ENCODE measurements around the gene CADM1. TPM values are rescaled to one million over a fixed set of nuclear protein-coding genes. Genes with fewer than 3 reads are reported as not detected.
"Not testable (repeated sequence)": the region's sequence is repeated elsewhere in the genome, so short reads cannot be mapped to it uniquely, and the experiment has no call there.

CADM1 gene
- polyA plus RNA-seq, 6 donors from 2014 or later, result not detected

DNA sequence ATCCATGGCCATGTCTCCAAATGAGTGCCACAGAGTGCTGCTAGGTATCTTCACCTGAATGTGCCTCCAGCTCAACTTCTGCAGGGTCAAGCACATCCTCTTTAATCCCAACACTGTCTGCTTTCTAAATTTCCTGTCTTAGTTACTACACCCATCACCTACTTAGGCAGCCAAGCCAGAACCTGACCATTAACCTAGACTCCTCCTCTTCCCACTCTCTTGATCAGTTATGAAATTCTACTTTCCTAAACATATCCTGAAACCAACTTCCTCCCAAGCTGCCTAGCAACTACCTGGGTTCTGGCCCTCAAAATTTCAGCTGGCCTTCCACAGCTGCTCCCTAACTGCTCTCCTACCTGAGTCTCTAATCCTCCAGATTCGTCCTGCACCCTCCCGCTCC is 22.7 kb downstream of the CADM1 start:
- DNase-seq (no peak), ATAC-seq (ENCODE audit: low read depth in 2 of 2) (no peak)
- H3K4me1 Mint-ChIP-seq, result no peaks in the 10 kb centered on the region
- peaks cover 0 to 7% (median 5%) of the 10 kb centered on the region in 3 donors for H3K27me3 Mint-ChIP-seq
- H3K27ac Mint-ChIP-seq, result no peak overlapping the region
- no peaks in the 10 kb centered on the region for H3K36me3 Mint-ChIP-seq
- H3K4me3 Mint-ChIP-seq, result no peak overlapping the region
- H3K9me3 Mint-ChIP-seq, result peaks cover 0 to 14% (median 3%) of the 10 kb centered on the region in 7 donors

DNA sequence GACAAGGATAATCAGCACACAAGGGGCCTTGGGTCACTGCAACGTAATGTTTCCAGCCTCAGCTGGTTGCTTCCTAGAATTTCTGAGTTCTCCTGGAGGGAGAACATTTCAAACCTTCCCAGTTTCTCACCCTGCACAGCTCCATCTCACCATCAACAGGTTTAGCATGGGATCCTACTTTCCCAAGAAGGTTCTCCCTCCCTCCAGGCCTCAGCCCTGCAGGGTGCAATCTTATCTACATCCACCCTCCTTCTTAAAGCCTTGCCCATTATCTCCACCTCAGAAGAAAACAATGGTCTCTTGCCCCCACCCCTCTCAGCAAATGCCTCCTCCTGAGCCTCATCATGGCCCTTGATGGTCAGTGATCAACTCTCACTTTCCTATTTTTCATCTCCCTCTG is 23.6 kb downstream of the CADM1 start:
- peaks cover 0 to 7% (median 5%) of the 10 kb centered on the region in 3 donors for H3K27me3 Mint-ChIP-seq
- no peak for ATAC-seq (ENCODE audit: low read depth in 2 of 2)
- H3K9me3 Mint-ChIP-seq, result peaks cover 0 to 9% (median 4%) of the 10 kb centered on the region in 7 donors
- peak overlapping the region in 1 of 8 donors; percentile 44 for H3K4me3 Mint-ChIP-seq
- no peaks in the 10 kb centered on the region for H3K4me1 Mint-ChIP-seq
- no peak overlapping the region for H3K27ac Mint-ChIP-seq
- H3K36me3 Mint-ChIP-seq, result no peaks in the 10 kb centered on the region
- DNase-seq, result no peak

DNA sequence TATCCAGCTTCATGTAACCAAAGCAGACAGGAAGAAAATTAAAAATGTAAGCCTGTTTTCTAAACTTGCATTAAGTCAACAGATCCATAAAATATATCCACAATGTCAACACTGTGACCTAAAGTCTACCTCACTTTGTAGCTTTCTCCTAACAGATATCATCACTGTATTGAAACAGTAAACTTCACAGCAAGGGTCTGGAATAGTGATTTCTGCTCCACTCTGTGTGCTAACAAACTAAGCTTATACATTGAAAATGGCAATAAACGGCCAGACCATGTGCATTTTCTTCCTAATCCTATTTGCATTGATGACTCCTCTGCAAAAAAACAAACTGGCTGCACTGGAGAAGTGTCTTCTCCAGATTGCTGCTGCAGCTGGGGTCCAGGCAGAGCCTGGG is 26.8 kb downstream of the CADM1 start:
- no peak for DNase-seq
- Mint-ChIP-seq H3K9me3 (peaks cover 0 to 9% (median 4%) of the 10 kb centered on the region in 7 donors), H3K27me3 (peaks cover 0 to 4% (median 0%) of the 10 kb centered on the region in 3 donors), H3K4me1 (no peaks in the 10 kb centered on the region), H3K36me3 (no peaks in the 10 kb centered on the region), H3K27ac (no peak overlapping the region), H3K4me3 (no peak overlapping the region)
- ATAC-seq (ENCODE audit: low read depth in 2 of 2), result no peak

DNA sequence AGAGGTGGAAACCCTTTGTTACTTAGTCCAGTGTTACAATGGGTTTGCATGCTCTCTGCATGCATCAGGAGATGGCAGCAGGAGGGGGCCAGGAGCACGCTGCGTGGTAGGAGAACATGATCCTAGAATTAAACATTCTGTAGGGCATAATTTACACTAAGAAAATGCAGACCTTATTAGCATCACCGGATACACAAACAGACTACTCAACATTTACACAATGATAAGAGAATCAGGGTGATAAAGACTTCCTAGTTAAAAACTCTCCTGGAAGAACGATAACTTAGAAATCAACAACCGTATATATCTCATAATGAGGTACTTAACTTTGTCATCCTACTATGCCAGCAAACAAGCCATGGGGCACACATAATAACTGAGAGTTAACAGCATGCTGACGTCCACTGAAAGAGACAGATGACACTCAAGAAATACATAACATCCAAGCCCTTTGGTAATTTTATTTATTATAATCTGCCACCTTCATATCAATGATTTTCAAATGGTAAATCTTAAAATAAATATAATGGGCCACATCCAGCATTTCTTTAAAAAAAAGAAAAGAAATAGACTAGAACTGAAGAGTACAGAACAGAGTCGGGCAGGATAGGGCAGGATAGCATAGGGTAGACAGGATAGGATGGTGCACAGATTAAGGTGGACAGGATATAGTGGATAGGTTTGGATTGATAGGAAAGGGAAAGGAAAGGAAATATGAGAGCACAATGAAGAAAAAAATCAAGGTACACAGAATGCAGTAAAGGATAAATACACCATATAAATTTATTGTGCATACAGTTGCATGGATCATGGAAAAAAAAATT is 27.5 kb downstream of the CADM1 start:
- DNase-seq (no peak), ATAC-seq (ENCODE audit: low read depth in 2 of 2) (no peak)
- no peaks in the 10 kb centered on the region for H3K4me1 Mint-ChIP-seq
- no peak overlapping the region for H3K27ac Mint-ChIP-seq
- no peak overlapping the region for H3K4me3 Mint-ChIP-seq
- peaks cover 0 to 5% (median 0%) of the 10 kb centered on the region in 3 donors for H3K27me3 Mint-ChIP-seq
- H3K36me3 Mint-ChIP-seq, result peaks cover 0 to 3% of the 10 kb centered on the region in 2 donors
- peaks cover 0 to 7% (median 3%) of the 10 kb centered on the region in 7 donors for H3K9me3 Mint-ChIP-seq

DNA sequence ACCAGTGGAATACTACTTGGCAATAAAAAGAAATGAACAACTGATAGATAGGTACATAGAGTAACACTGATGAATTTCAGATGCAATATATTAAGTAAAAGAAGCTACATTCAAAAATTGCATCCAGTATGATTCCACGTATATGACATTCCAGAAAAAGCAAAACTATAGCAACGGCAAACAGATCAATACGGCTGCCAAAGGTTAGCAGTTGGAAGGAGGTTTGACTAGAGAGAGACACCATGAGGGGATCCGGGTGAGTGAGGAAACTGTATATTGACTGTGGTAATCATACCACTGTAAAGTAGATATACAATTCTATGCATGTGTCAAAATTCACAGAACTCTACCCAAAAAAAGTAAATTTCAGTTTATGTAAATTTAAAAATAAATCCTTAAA is 28.7 kb downstream of the CADM1 start:
- Mint-ChIP-seq H3K4me1 (no peaks in the 10 kb centered on the region), H3K4me3 (no peak overlapping the region), H3K27me3 (peaks cover 0 to 15% (median 0%) of the 10 kb centered on the region in 3 donors), H3K36me3 (peaks cover 0 to 11% of the 10 kb centered on the region in 2 donors), H3K27ac (no peak overlapping the region), H3K9me3 (peaks cover 0 to 11% (median 3%) of the 10 kb centered on the region in 7 donors)
- DNase-seq, result no peak
- ATAC-seq (ENCODE audit: low read depth in 2 of 2), result no peak

DNA sequence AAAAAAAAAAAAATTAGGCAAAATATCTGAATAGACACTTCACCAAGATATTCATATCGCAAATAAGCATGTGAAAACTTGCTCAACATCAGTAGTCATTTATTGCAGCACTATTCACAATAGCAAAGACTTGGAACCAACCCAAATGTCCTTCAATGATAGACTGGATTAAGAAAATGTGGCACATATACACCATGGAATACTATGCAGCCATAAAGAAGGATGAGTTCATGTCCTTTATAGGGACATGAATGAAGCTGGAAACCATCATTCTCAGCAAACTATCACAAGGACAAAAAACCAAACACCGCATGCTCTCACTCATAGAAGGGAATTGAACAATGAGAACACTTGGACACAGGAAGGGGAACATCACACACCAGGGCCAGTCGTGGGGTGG is 29.9 kb downstream of the CADM1 start:
- not testable (repeated sequence) for H3K27ac Mint-ChIP-seq; H3K4me3 Mint-ChIP-seq; H3K4me1 Mint-ChIP-seq; ATAC-seq (ENCODE audit: low read depth in 2 of 2); DNase-seq
- peaks cover 0 to 11% of the 10 kb centered on the region in 2 donors for H3K36me3 Mint-ChIP-seq
- peaks cover 0 to 11% (median 3%) of the 10 kb centered on the region in 7 donors for H3K9me3 Mint-ChIP-seq
- peaks cover 0 to 15% (median 0%) of the 10 kb centered on the region in 3 donors for H3K27me3 Mint-ChIP-seq

DNA sequence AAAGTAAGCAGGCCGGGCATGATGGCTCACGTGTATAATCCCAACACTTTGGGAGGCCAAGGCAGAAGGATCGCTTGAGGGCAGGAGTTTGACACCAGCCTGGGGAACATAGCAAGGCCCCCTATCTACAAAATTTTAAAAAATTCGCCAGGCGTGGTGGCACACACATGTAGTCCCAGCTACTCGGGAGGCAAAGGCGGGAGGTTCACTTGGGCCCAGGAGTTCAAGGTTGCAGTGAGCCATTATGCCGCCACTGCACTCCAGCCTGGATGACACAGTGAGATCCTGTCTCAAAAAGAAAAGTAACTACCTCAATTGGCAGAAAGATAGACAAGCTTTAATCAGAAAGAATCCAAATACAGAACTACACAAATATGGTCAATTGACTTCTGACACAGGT is 31.0 kb downstream of the CADM1 start:
- Mint-ChIP-seq H3K27me3 (peaks cover 0 to 15% (median 0%) of the 10 kb centered on the region in 3 donors), H3K36me3 (peaks cover 0 to 11% of the 10 kb centered on the region in 2 donors), H3K27ac (no peak overlapping the region), H3K4me3 (no peak overlapping the region), H3K4me1 (no peaks in the 10 kb centered on the region), H3K9me3 (peaks cover 0 to 11% (median 3%) of the 10 kb centered on the region in 7 donors)
- DNase-seq, result no peak
- no peak for ATAC-seq (ENCODE audit: low read depth in 2 of 2)

DNA sequence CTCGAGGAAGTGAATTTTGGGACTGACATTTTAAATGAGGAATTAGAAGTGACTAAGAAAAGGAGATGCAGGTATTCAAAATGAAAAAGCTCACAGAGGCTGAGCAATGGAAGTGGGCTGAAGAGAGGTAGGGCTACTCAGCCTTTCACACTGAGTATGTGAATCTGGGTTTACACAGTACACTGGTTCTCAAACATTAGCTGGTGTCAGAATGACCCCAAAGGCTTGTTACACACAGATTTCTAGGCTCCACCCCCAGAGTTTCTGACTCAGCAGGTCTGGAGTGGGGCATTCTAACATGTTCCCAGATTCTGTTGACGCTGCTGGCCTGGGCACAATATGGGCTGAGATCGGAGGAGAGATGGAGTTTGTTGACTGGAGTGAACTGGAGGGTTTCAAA is 32.8 kb downstream of the CADM1 start:
- Mint-ChIP-seq H3K36me3 (peaks cover 0 to 11% of the 10 kb centered on the region in 2 donors), H3K4me1 (no peaks in the 10 kb centered on the region), H3K27me3 (peaks cover 0 to 15% (median 0%) of the 10 kb centered on the region in 3 donors), H3K27ac (no peak overlapping the region), H3K4me3 (no peak overlapping the region), H3K9me3 (peaks cover 0 to 11% (median 3%) of the 10 kb centered on the region in 7 donors)
- no peak for ATAC-seq (ENCODE audit: low read depth in 2 of 2)
- no peak for DNase-seq

DNA sequence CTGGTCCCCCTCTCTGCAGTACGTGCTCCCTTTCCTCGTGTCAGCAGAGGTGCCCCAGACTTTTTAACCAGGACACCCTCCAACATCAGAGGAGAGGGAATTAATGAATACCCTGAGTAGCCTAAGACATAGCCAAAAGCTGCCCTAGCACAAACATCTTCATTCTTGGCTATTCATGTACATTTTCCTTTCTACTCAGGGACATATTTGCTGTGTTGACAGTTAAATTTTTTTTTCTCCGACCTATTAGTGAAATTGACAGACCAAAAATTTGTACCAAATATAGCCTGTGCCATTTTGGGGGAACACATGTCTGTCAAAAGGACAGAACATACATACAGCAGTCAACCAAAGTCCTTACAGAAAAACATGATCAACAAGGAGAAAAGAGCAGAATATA is 33.3 kb downstream of the CADM1 start:
- H3K27me3 Mint-ChIP-seq, result peaks cover 0 to 15% (median 0%) of the 10 kb centered on the region in 3 donors
- no peak overlapping the region for H3K27ac Mint-ChIP-seq
- H3K4me1 Mint-ChIP-seq, result no peaks in the 10 kb centered on the region
- ATAC-seq (ENCODE audit: low read depth in 2 of 2) (no peak), DNase-seq (no peak)
- no peak overlapping the region for H3K4me3 Mint-ChIP-seq
- peaks cover 0 to 11% of the 10 kb centered on the region in 2 donors for H3K36me3 Mint-ChIP-seq
- H3K9me3 Mint-ChIP-seq, result peaks cover 0 to 11% (median 3%) of the 10 kb centered on the region in 7 donors

DNA sequence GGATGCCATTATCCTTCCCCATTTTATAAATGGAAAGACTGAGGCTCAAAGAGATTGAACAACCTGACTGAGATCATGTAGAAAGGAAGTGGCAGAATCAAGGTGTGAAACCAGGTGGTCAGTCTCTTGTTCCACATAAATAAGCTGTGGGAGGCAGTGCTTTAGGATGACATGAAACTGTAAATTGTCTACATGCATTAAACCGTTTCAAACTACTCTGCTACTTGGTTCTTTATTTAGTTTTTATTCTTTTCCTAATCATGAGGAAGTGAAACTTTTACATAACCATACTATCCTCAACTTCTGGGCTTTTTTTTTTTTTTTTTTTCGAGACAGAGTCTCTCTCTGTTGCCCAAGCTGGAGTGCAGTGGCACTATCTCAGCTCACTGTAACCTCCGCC is 34.9 kb downstream of the CADM1 start:
- H3K36me3 Mint-ChIP-seq, result peaks cover 0 to 11% of the 10 kb centered on the region in 2 donors
- H3K9me3 Mint-ChIP-seq, result peaks cover 0 to 11% (median 3%) of the 10 kb centered on the region in 7 donors
- ATAC-seq (ENCODE audit: low read depth in 2 of 2) (no peak), DNase-seq (no peak)
- no peaks in the 10 kb centered on the region for H3K4me1 Mint-ChIP-seq
- H3K27me3 Mint-ChIP-seq, result peaks cover 0 to 15% (median 0%) of the 10 kb centered on the region in 3 donors
- no peak overlapping the region for H3K27ac Mint-ChIP-seq
- no peak overlapping the region for H3K4me3 Mint-ChIP-seq

DNA sequence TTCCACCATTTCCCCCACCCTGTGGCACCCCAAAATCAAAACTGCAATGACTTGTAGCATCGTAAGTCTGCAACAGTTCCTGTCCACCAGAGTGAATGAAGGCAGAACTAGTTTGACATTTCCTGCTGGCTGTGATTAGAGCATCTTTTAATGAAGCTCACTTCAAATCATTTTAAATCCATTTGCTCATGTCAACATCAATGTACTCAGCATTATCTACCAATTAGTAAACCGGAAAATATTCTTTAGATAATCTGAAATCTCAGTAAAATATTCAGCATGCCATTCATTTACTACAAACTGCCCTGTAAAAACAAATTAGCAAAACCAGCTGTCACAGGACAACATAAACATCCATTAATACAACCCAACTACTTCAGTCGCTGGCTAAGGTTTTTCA is 38.1 kb downstream of the CADM1 start:
- H3K4me3 Mint-ChIP-seq, result no peak overlapping the region
- peaks cover 0 to 3% (median 0%) of the 10 kb centered on the region in 7 donors for H3K9me3 Mint-ChIP-seq
- peaks cover 0 to 3% of the 10 kb centered on the region in 2 donors for H3K36me3 Mint-ChIP-seq
- no peak overlapping the region for H3K27ac Mint-ChIP-seq
- no peaks in the 10 kb centered on the region for H3K4me1 Mint-ChIP-seq
- peaks cover 0 to 9% (median 5%) of the 10 kb centered on the region in 3 donors for H3K27me3 Mint-ChIP-seq
- ATAC-seq (ENCODE audit: low read depth in 2 of 2) (no peak), DNase-seq (no peak)

DNA sequence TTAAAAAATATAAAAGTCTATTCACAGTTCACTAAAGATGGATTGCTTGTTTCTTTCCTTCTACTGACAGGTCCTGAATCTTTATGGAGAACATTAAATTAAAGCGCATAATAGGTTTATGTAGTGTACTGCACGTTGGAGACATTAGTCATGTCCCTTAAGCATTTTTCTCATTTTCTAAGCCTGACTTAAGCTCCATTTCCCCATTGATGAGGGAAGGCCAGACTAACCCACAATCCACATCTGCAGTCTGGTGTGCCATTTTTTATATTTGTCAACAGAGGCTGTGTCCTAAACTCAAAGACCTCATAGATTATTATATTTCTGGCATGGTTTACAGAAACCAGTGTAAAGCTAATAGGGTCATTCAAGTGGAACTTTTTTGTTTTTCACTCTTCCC is 39.9 kb downstream of the CADM1 start:
- no peak overlapping the region for H3K4me3 Mint-ChIP-seq
- H3K4me1 Mint-ChIP-seq, result no peaks in the 10 kb centered on the region
- no peaks in the 10 kb centered on the region for H3K36me3 Mint-ChIP-seq
- H3K27me3 Mint-ChIP-seq, result peaks cover 0 to 10% (median 4%) of the 10 kb centered on the region in 3 donors
- H3K9me3 Mint-ChIP-seq, result no peaks in the 10 kb centered on the region
- DNase-seq (no peak), ATAC-seq (ENCODE audit: low read depth in 2 of 2) (no peak)
- no peak overlapping the region for H3K27ac Mint-ChIP-seq

DNA sequence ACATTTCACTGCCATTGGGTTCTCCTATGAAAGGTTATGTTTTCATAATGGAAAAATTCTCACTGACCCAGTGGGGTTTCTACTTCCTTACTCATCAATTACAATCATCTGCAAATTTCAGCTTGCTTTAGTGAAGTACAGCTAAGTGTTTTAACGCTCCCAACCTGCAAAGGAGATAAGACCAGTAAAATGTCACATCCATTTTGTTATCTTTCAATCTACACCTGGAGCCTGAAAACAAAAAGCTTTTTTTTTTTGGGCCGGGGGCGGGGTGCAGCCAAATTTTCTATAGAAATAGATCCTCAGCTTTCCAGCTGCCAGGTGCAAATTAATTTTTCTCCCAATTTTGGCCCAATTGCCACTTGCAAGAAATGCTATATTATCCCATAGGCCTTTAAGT is 40.6 kb downstream of the CADM1 start:
- no peak overlapping the region for H3K27ac Mint-ChIP-seq
- DNase-seq (no peak), ATAC-seq (ENCODE audit: low read depth in 2 of 2) (no peak)
- no peak overlapping the region for H3K4me3 Mint-ChIP-seq
- no peaks in the 10 kb centered on the region for H3K36me3 Mint-ChIP-seq
- H3K9me3 Mint-ChIP-seq, result no peaks in the 10 kb centered on the region
- H3K27me3 Mint-ChIP-seq, result peaks cover 0 to 10% (median 4%) of the 10 kb centered on the region in 3 donors
- H3K4me1 Mint-ChIP-seq, result no peaks in the 10 kb centered on the region

DNA sequence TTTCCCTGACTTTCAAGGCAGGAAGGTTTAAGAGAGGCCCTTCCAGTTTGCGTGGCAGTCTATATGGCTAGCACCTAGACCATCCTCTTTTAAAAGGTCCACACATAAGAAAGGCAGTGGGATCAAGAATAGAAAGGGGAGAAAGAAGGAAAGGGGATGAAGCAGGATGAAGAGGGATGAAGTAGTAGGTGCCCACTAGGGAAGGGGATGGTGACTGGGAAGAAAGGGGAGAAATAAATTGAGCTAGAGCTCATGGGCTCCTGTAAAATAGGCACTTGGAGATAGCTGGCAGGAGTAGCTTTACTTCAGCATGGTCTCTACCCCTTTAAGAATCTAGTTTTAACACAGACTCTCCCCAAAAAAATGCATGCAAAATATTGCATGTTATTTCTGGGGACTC is 41.5 kb downstream of the CADM1 start:
- Mint-ChIP-seq H3K9me3 (no peaks in the 10 kb centered on the region), H3K27ac (peak overlapping the region in 1 of 6 donors; percentile 0), H3K36me3 (no peaks in the 10 kb centered on the region), H3K4me3 (no peak overlapping the region), H3K4me1 (no peaks in the 10 kb centered on the region), H3K27me3 (peaks cover 0 to 10% (median 4%) of the 10 kb centered on the region in 3 donors)
- no peak for ATAC-seq (ENCODE audit: low read depth in 2 of 2)
- DNase-seq, result no peak
